ENCODE results near the gene CATSPERE. TPM values are rescaled to one million over a fixed set of nuclear protein-coding genes. Genes with fewer than 3 reads are reported as not detected.
A peak's percentile ranks its signal among the peaks of the same experiment; 100 is the strongest.

The CATSPERE gene
- total RNA-seq, 1 donor from 2014 or later: 1.8 TPM

DNA sequence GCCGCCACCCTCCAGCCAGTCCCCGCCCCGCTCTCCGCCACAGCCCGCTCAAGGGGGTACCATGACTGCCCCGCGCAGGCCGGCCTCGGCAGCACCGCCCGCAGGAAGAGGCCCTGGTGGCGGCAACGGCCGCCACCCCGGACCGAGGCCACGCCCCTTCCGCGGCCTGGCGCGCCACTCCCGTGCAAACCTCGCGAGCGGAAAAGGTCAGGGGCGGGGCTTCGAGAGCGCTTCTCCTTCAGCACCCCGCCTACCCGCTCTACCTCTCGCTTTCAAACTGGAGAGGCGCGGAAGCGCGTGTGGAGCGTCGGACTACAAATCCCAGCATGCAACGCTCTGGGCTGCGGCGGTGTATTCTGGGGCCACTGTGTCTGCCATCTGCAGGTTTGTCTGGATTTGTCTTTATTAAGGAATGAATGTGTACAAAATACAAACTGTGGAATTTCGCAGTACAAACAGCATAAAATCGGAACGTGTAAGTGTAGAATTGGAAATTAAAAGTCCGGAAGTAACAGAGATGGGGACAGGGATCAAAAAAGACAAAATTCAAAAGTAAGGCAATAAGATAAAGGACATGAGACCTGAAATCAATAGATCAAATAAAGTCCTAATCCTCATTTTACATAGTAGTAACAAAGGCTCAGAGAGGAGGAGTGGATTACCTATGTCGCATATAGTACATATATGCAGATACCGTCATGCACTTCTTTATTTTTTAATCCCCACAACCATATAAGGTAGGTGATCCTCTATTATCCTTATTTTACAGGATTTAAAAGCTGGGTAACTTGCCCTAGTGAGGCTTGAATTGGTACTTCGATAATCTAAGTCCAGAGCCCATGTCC lies 8.9 kb upstream of the CATSPERE start:
- Mint-ChIP-seq H3K9me3 (ENCODE audit: low read depth) (peaks cover 12% of the 10 kb centered on the region), H3K4me1 (ENCODE audit: low read depth) (peaks cover 47% of the 10 kb centered on the region), H3K27me3 (no peaks in the 10 kb centered on the region), H3K27ac (peak overlapping the region; percentile 89), H3K4me3 (ENCODE audit: low read depth) (peak overlapping the region; percentile 91), H3K36me3 (ENCODE audit: insufficient read depth) (peaks cover 6% of the 10 kb centered on the region)
- peak; percentile 51 for TF ChIP-seq CTCF (IDR thresholded peaks at IDR 0.05; ENCODE audit: unreplicated experiment)
- DNase-seq (ENCODE audit: low spot score, unreplicated experiment): peak; percentile 97

GRCh38 chr1:244454412-244454811 lies 6.7 kb upstream of the CATSPERE start:
- H3K27ac Mint-ChIP-seq: peak overlapping the region; percentile 94
- no peak for TF ChIP-seq CTCF (IDR thresholded peaks at IDR 0.05; ENCODE audit: unreplicated experiment)
- H3K9me3 Mint-ChIP-seq (ENCODE audit: low read depth): peaks cover 12% of the 10 kb centered on the region
- DNase-seq (ENCODE audit: low spot score, unreplicated experiment): no peak
- H3K36me3 Mint-ChIP-seq (ENCODE audit: insufficient read depth): peaks cover 7% of the 10 kb centered on the region
- peak overlapping the region; percentile 46 for H3K4me3 Mint-ChIP-seq (ENCODE audit: low read depth)
- H3K27me3 Mint-ChIP-seq: no peaks in the 10 kb centered on the region
- peaks cover 39% of the 10 kb centered on the region for H3K4me1 Mint-ChIP-seq (ENCODE audit: low read depth)

- no peaks in the 10 kb centered on the region for H3K27me3 Mint-ChIP-seq
- TF ChIP-seq CTCF (IDR thresholded peaks at IDR 0.05; ENCODE audit: unreplicated experiment): no peak
- H3K27ac Mint-ChIP-seq: peak overlapping the region; percentile 49
- peaks cover 17% of the 10 kb centered on the region for H3K9me3 Mint-ChIP-seq (ENCODE audit: low read depth)
- no peak overlapping the region for H3K4me3 Mint-ChIP-seq (ENCODE audit: low read depth)
- DNase-seq (ENCODE audit: low spot score, unreplicated experiment): no peak
- H3K4me1 Mint-ChIP-seq (ENCODE audit: low read depth): peaks cover 26% of the 10 kb centered on the region
- peaks cover 14% of the 10 kb centered on the region for H3K36me3 Mint-ChIP-seq (ENCODE audit: insufficient read depth)
Measured at GRCh38 chr1:244456586-244456985, 4.5 kb upstream of the CATSPERE start.

DNA sequence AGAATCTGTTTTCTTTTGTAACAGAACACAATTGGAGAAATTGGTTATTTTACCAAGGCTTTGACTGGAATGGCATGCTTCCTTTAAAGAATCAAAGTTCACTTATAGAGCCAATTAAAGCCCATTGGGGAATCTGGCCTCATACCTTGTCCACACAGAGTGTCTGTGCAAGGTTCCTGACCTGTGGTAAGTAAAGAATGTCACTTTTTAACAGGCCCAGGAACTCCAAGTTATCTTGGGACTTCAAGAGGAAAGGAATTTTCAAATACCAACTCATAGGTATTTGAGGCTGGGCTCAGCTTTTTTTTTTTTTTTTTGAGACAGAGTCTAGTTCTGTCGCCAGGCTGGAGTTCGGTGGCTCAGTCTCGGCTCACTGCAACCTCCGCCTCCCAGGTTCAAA lies 2.3 kb upstream of the CATSPERE start:
- no peak overlapping the region for H3K4me3 Mint-ChIP-seq (ENCODE audit: low read depth)
- peaks cover 11% of the 10 kb centered on the region for H3K36me3 Mint-ChIP-seq (ENCODE audit: insufficient read depth)
- DNase-seq (ENCODE audit: low spot score, unreplicated experiment): no peak
- peaks cover 13% of the 10 kb centered on the region for H3K9me3 Mint-ChIP-seq (ENCODE audit: low read depth)
- no peak overlapping the region for H3K27ac Mint-ChIP-seq
- H3K4me1 Mint-ChIP-seq (ENCODE audit: low read depth): peaks cover 22% of the 10 kb centered on the region
- no peaks in the 10 kb centered on the region for H3K27me3 Mint-ChIP-seq
- no peak for TF ChIP-seq CTCF (IDR thresholded peaks at IDR 0.05; ENCODE audit: unreplicated experiment)

DNA sequence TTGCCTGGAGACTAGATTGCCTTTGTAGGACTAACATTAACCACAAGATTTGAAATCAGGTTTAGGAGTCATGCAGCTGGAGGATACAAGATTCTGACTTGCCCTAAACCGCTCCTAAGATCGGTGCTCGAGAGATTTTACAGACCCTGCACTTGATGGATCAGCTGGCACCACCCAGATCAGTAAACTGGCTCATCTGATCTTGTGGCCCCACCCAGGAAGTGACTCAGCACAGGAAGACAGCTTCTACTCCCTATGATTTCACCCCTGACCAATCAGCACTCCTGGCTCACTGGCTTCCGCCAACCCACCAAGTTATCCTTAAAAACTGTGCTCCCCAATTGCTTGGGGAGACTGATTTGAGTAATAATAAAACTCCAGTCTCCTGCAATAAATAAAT lies 876 bp upstream of the CATSPERE start:
- Mint-ChIP-seq H3K4me3 (ENCODE audit: low read depth) (peak overlapping the region; percentile 46), H3K27ac (peak overlapping the region; percentile 52), H3K27me3 (no peaks in the 10 kb centered on the region), H3K36me3 (ENCODE audit: insufficient read depth) (peaks cover 8% of the 10 kb centered on the region), H3K4me1 (ENCODE audit: low read depth) (peaks cover 10% of the 10 kb centered on the region), H3K9me3 (ENCODE audit: low read depth) (peaks cover 8% of the 10 kb centered on the region)
- no peak for DNase-seq (ENCODE audit: low spot score, unreplicated experiment)
- no peak for TF ChIP-seq CTCF (IDR thresholded peaks at IDR 0.05; ENCODE audit: unreplicated experiment)

Measured in progenitor cell of endocrine pancreas (in vitro differentiated cells).